ENCODE measurements around the gene C11orf87.

Gene C11orf87

DNA sequence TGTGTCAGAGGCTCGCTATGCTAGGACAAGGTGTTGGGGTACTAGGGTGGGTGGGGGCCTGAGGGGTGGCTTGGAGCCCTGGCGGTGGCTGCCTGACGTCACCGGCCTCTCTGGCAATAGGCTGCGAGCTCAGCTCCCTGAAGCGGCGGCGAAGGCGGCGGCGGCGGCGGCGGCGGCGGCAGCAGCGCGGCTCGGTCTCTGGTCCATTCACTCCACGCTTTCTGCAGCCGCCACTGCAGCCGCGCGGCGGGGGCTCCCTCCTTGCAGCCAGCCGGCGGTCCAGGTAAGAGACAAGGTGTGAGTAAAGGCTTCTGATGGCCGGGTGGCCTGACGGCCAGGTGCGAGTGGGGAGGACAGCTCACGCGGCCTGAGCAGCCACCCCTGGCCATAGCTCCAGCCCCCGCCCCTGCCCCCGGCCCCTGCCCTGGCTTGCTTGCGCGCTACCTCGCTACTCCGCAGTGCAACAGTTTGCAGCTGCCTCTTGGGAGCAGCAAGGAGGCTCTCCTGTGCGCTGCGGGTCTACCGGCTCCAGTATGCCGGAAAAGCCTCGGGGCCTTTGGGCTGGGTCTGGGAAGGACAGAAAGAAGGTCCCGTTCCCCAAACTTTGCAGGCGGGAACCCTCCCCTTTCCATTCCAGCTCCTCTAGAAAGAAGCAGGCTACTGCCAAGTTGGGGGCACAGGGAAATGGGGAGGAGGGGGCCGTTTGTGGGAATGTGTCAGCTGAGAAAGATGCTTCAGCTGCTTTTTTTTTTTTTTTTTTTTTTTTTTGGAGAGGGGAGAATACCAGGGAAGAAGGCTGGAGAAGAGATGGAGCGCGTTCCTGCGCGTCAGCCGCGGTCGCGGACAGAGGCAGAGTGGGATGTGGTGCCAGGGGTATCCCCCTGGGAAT, at the start of gene C11orf87:
C11orf87 (plus strand) TSS at position 210 of the 889 bp plus-strand sequence. CDS start 1,444 bp downstream, outside the sequence.
- H3K4me1 ChIP-seq (ENCODE audit: control insufficient read depth, low read depth, low read length), result no peaks in the 10 kb centered on the region
- H3K27ac ChIP-seq (ENCODE audit: low read length), result no peak within 1 kb of the TSS
- H3K4me3 ChIP-seq (ENCODE audit: low read length), result peak within 1 kb of the TSS; percentile 51
- no peak within 1 kb of the TSS for H3K9ac ChIP-seq (ENCODE audit: low read length)
- H3K27me3 ChIP-seq (ENCODE audit: control insufficient read depth, insufficient read depth, low read length), result peaks cover 48% of the 10 kb centered on the region
- no peaks in the 10 kb centered on the region for H3K9me3 ChIP-seq (ENCODE audit: control insufficient read depth, low read depth, low read length)
- H3K36me3 ChIP-seq (ENCODE audit: control insufficient read depth, low read depth, low read length), result no peaks in the 10 kb centered on the region

GRCh38 chr11:109374032-109374431, 48.0 kb upstream of the C11orf87 start:
- Histone ChIP-seq H3K9me3 (ENCODE audit: control insufficient read depth, low read depth, low read length) (no peaks in the 10 kb centered on the region), H3K4me1 (ENCODE audit: control insufficient read depth, low read depth, low read length) (no peaks in the 10 kb centered on the region), H3K9ac (ENCODE audit: low read length) (no peak overlapping the region), H3K27me3 (ENCODE audit: control insufficient read depth, insufficient read depth, low read length) (no peaks in the 10 kb centered on the region), H3K4me3 (ENCODE audit: low read length) (no peak overlapping the region), H3K27ac (ENCODE audit: low read length) (no peak overlapping the region), H3K36me3 (ENCODE audit: control insufficient read depth, low read depth, low read length) (no peaks in the 10 kb centered on the region)

DNA sequence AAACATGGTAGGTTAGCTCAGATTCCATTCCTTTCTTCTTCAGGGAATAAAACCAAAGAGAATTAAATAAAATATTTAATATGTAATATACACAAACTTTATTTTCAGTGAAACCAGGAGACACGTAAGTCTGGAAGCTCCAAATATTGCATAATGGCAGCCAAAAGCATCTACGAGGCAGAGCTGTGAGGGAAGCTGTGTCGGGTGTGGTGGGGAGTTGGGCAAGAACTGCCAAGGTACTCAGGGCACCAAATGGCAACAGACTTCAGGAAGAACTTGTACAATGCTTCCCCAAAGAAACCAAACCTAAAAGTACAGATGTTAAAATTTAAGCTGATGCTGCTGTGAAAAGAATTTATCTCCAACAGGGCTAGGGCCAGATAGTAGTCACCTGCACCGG, 47.5 kb upstream of the C11orf87 start:
- no peaks in the 10 kb centered on the region for H3K9me3 ChIP-seq (ENCODE audit: control insufficient read depth, low read depth, low read length)
- no peaks in the 10 kb centered on the region for H3K36me3 ChIP-seq (ENCODE audit: control insufficient read depth, low read depth, low read length)
- no peaks in the 10 kb centered on the region for H3K27me3 ChIP-seq (ENCODE audit: control insufficient read depth, insufficient read depth, low read length)
- no peak overlapping the region for H3K9ac ChIP-seq (ENCODE audit: low read length)
- no peak overlapping the region for H3K4me3 ChIP-seq (ENCODE audit: low read length)
- H3K27ac ChIP-seq (ENCODE audit: low read length), result no peak overlapping the region
- H3K4me1 ChIP-seq (ENCODE audit: control insufficient read depth, low read depth, low read length), result no peaks in the 10 kb centered on the region

DNA sequence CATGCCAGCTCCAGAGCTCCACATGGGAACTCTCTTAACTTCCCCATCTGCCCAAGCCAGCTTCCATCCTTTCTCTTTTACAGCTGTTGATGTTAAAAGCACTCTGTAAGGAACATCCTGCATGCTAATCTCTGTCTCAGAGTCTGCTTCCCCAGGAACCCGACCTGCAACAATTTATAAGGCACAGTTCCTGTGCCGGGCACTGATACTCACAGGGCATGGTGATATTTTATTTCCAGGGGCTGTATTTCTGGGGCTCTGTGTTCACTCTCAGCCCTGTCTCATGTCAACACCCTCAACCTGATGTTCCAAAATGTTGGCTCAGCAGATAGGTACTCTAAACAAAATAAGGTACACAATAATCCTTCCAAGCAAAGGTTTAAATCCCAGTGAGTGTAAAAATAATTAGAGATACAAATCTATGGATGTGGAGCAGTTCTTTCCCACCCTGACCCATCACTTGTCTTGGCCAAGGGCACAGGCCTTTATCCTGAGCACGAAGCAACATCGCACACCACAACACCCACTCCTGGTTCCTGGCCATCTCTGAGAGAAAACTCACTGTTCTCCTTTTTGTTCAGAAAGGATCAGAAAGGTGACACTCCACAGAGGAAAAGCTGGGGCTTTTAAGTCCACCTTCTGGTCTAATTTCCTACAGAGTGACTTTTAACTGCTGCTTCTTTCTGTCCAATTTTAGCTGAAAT, 44.8 kb upstream of the C11orf87 start:
- Histone ChIP-seq H3K36me3 (ENCODE audit: control insufficient read depth, low read depth, low read length) (no peaks in the 10 kb centered on the region), H3K4me1 (ENCODE audit: control insufficient read depth, low read depth, low read length) (no peaks in the 10 kb centered on the region), H3K27ac (ENCODE audit: low read length) (no peak overlapping the region), H3K9me3 (ENCODE audit: control insufficient read depth, low read depth, low read length) (no peaks in the 10 kb centered on the region), H3K9ac (ENCODE audit: low read length) (no peak overlapping the region), H3K27me3 (ENCODE audit: control insufficient read depth, insufficient read depth, low read length) (no peaks in the 10 kb centered on the region), H3K4me3 (ENCODE audit: low read length) (no peak overlapping the region)

GRCh38 chr11:109378034-109378433, 44.0 kb upstream of the C11orf87 start:
- H3K36me3 ChIP-seq (ENCODE audit: control insufficient read depth, low read depth, low read length), result no peaks in the 10 kb centered on the region
- H3K27ac ChIP-seq (ENCODE audit: low read length), result no peak overlapping the region
- no peaks in the 10 kb centered on the region for H3K27me3 ChIP-seq (ENCODE audit: control insufficient read depth, insufficient read depth, low read length)
- no peak overlapping the region for H3K4me3 ChIP-seq (ENCODE audit: low read length)
- H3K9me3 ChIP-seq (ENCODE audit: control insufficient read depth, low read depth, low read length), result no peaks in the 10 kb centered on the region
- H3K9ac ChIP-seq (ENCODE audit: low read length), result no peak overlapping the region
- H3K4me1 ChIP-seq (ENCODE audit: control insufficient read depth, low read depth, low read length), result no peaks in the 10 kb centered on the region

DNA sequence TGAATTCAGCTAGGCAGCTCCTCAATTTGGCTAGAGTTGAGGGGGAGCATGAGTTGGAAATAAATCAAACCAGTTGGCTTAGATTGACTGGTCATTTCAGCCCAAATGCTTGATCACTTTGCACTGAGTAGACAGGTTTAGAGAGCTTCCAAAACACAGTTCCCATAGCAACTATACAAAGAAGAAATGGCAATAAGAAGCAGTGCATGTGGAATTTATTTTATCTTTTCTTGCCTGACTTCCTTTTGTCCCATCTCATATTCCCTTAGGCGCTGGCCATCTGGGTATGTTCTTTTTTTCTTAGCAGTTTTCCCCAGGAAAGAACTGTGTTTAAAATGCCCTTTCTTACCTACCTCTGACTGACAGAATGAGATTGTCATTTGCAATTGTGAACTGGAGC, 38.7 kb upstream of the C11orf87 start:
- no peak overlapping the region for H3K9ac ChIP-seq (ENCODE audit: low read length)
- H3K27me3 ChIP-seq (ENCODE audit: control insufficient read depth, insufficient read depth, low read length), result no peaks in the 10 kb centered on the region
- H3K36me3 ChIP-seq (ENCODE audit: control insufficient read depth, low read depth, low read length), result no peaks in the 10 kb centered on the region
- H3K27ac ChIP-seq (ENCODE audit: low read length), result no peak overlapping the region
- H3K4me3 ChIP-seq (ENCODE audit: low read length), result no peak overlapping the region
- peaks cover 1% of the 10 kb centered on the region for H3K4me1 ChIP-seq (ENCODE audit: control insufficient read depth, low read depth, low read length)
- H3K9me3 ChIP-seq (ENCODE audit: control insufficient read depth, low read depth, low read length), result no peaks in the 10 kb centered on the region

DNA sequence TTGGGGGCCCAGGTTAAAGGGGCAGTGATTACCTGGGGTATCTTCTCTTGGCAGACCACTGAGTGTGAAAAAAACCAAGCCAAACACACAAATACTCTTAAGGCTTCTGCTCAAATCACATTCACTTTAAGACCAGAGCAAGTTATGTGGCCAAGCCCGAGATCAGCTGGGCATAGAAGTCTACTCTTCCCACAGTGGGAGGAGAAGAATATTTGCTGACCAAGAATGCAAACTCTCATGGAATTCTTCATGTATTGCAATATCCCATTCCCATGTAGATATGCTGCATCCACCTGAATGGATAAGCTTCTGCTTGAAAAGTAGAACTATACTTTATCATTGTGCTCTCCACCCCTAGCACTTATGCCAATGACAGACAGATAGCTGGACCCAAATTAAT, 37.1 kb upstream of the C11orf87 start:
- H3K4me1 ChIP-seq (ENCODE audit: control insufficient read depth, low read depth, low read length), result peaks cover 17% of the 10 kb centered on the region
- no peak overlapping the region for H3K27ac ChIP-seq (ENCODE audit: low read length)
- no peak overlapping the region for H3K4me3 ChIP-seq (ENCODE audit: low read length)
- no peaks in the 10 kb centered on the region for H3K27me3 ChIP-seq (ENCODE audit: control insufficient read depth, insufficient read depth, low read length)
- no peaks in the 10 kb centered on the region for H3K36me3 ChIP-seq (ENCODE audit: control insufficient read depth, low read depth, low read length)
- H3K9ac ChIP-seq (ENCODE audit: low read length), result no peak overlapping the region
- no peaks in the 10 kb centered on the region for H3K9me3 ChIP-seq (ENCODE audit: control insufficient read depth, low read depth, low read length)

DNA sequence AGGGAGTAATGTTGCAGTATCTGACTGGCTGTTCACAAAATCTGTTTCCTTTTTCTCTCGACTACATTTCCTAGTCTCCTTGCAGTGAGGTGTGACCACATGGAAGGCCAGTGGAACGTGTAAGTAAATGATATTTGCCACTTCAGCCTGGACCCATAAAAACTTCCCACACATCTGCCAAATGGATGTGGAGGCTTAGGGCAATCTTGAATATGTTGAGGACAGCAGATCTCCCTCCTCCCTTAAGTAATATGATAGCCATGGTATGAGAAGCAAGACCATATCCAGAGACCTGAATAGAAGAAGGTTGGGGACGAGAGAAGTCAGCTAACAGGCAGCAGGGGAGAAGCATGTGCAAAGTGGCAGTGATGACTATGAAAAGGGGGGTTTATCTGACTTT, 33.0 kb upstream of the C11orf87 start:
- H3K27me3 ChIP-seq (ENCODE audit: control insufficient read depth, insufficient read depth, low read length), result no peaks in the 10 kb centered on the region
- H3K36me3 ChIP-seq (ENCODE audit: control insufficient read depth, low read depth, low read length), result no peaks in the 10 kb centered on the region
- no peak overlapping the region for H3K9ac ChIP-seq (ENCODE audit: low read length)
- no peaks in the 10 kb centered on the region for H3K9me3 ChIP-seq (ENCODE audit: control insufficient read depth, low read depth, low read length)
- peaks cover 24% of the 10 kb centered on the region for H3K4me1 ChIP-seq (ENCODE audit: control insufficient read depth, low read depth, low read length)
- no peak overlapping the region for H3K27ac ChIP-seq (ENCODE audit: low read length)
- no peak overlapping the region for H3K4me3 ChIP-seq (ENCODE audit: low read length)

GRCh38 chr11:109390752-109391151, 31.2 kb upstream of the C11orf87 start:
- H3K4me3 ChIP-seq (ENCODE audit: low read length), result no peak overlapping the region
- H3K9me3 ChIP-seq (ENCODE audit: control insufficient read depth, low read depth, low read length), result no peaks in the 10 kb centered on the region
- H3K27ac ChIP-seq (ENCODE audit: low read length), result no peak overlapping the region
- H3K4me1 ChIP-seq (ENCODE audit: control insufficient read depth, low read depth, low read length), result peaks cover 24% of the 10 kb centered on the region
- no peaks in the 10 kb centered on the region for H3K36me3 ChIP-seq (ENCODE audit: control insufficient read depth, low read depth, low read length)
- H3K27me3 ChIP-seq (ENCODE audit: control insufficient read depth, insufficient read depth, low read length), result no peaks in the 10 kb centered on the region
- no peak overlapping the region for H3K9ac ChIP-seq (ENCODE audit: low read length)

DNA sequence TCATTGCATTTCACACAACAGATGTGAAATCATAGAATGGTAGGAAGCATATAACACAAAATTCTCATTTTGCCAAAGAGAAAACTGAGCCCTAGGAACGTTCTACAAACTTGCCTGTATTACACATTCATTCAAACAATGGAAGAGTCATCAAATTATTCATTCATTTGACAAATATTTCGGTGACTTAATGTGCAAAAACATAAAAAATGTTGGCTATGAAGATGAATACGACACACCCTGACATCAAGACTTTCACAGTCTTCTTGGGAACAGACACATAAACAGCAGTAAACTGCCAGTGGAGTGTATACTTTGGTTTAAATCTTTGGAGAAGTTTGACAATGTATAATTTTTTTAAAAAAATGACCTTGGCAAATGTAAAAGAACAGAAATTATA, 20.4 kb upstream of the C11orf87 start:
- no peaks in the 10 kb centered on the region for H3K36me3 ChIP-seq (ENCODE audit: control insufficient read depth, low read depth, low read length)
- no peak overlapping the region for H3K4me3 ChIP-seq (ENCODE audit: low read length)
- H3K4me1 ChIP-seq (ENCODE audit: control insufficient read depth, low read depth, low read length), result no peaks in the 10 kb centered on the region
- no peak overlapping the region for H3K9ac ChIP-seq (ENCODE audit: low read length)
- no peaks in the 10 kb centered on the region for H3K9me3 ChIP-seq (ENCODE audit: control insufficient read depth, low read depth, low read length)
- H3K27ac ChIP-seq (ENCODE audit: low read length), result no peak overlapping the region
- no peaks in the 10 kb centered on the region for H3K27me3 ChIP-seq (ENCODE audit: control insufficient read depth, insufficient read depth, low read length)

DNA sequence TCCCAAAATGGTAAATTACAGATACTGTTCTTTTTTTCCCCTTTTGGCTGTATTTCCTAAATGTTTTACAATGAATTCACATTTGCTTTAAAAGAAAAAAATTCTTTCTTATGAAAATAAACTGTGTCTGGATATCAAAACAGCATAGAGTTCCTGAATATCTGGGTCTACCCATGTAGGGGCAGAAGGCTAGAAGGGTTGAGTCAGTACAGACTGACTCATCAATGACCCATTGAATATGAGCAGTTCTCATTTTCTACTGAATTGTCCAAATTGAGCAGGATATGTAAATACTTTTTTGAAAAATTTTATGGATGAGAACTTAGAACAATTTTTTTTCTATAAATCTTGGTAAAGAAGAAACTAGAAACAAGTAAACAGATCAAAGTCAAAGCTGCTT, 16.3 kb upstream of the C11orf87 start:
- H3K27ac ChIP-seq (ENCODE audit: low read length), result no peak overlapping the region

More for the DNA sequence above, 16.3 kb upstream of the C11orf87 start:
- H3K36me3 ChIP-seq (ENCODE audit: control insufficient read depth, low read depth, low read length), result no peaks in the 10 kb centered on the region
- H3K4me3 ChIP-seq (ENCODE audit: low read length), result no peak overlapping the region
- no peaks in the 10 kb centered on the region for H3K9me3 ChIP-seq (ENCODE audit: control insufficient read depth, low read depth, low read length)
- no peaks in the 10 kb centered on the region for H3K4me1 ChIP-seq (ENCODE audit: control insufficient read depth, low read depth, low read length)
- no peaks in the 10 kb centered on the region for H3K27me3 ChIP-seq (ENCODE audit: control insufficient read depth, insufficient read depth, low read length)
- H3K9ac ChIP-seq (ENCODE audit: low read length), result no peak overlapping the region
